Measurements from ENCODE around the gene FERMT2.
A peak's percentile ranks its signal among the peaks of the same experiment; 100 is the strongest.

The FERMT2 gene, protein sequence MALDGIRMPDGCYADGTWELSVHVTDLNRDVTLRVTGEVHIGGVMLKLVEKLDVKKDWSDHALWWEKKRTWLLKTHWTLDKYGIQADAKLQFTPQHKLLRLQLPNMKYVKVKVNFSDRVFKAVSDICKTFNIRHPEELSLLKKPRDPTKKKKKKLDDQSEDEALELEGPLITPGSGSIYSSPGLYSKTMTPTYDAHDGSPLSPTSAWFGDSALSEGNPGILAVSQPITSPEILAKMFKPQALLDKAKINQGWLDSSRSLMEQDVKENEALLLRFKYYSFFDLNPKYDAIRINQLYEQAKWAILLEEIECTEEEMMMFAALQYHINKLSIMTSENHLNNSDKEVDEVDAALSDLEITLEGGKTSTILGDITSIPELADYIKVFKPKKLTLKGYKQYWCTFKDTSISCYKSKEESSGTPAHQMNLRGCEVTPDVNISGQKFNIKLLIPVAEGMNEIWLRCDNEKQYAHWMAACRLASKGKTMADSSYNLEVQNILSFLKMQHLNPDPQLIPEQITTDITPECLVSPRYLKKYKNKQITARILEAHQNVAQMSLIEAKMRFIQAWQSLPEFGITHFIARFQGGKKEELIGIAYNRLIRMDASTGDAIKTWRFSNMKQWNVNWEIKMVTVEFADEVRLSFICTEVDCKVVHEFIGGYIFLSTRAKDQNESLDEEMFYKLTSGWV

DNA sequence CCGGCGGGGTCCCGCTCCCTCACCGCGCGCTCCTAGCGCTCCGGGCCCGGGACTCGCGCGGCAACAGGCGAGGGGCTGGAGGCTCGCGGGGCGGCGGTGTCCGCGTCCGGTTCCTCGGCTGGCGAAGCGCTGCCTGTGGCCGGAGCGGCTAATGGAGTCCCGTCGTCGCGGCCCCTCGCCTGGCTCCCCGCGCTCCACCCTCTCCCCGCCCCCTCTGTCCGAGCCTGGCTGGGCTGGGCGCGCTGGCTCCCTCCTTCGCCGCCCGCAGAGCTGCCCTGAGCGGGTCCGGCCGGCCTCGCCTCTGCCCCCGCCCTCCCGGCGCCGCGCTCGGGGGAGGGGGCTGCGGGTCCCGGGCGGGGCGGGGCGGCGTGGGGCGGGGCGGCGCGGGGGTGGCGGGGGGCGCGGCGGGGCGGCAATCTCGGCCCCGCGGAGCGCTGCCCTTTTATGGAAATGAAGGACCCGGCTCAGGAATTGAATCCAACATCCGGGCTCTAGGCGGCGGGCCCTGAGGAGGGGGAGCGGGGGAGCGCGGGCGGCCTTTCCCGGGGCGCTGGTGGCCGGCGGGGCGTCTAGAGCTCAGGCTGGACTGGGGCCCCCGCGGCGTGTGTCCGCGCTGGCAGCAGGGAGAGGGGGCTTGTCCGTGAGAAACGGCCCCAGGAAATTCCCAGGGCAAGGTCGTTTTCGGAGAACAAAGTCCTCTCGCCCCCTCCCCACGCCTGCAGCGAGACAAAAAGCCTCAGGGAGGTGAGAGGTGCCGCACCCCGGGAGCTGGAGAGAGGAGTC is at the start of gene FERMT2:
Gene FERMT2, minus strand, starts transcription at position 153 of the 783 bp plus-strand sequence. CDS start 482 bp downstream, outside the sequence.
- Histone ChIP-seq H3K36me3 (ENCODE audit: control insufficient read depth, insufficient read depth, low read length) (no peaks in the 10 kb centered on the region), H3K4me3 (ENCODE audit: low read length) (peak within 1 kb of the TSS; percentile 99), H3K27me3 (ENCODE audit: control insufficient read depth, insufficient read depth, low read length) (no peaks in the 10 kb centered on the region), H3K27ac (ENCODE audit: low read length) (no peak within 1 kb of the TSS), H3K9me3 (ENCODE audit: control insufficient read depth, insufficient read depth, low read length) (no peaks in the 10 kb centered on the region), H3K4me1 (ENCODE audit: control insufficient read depth, insufficient read depth, low read length) (peaks cover 2% of the 10 kb centered on the region; the same call in 1 of the 2 replicates)
- DNase-seq (ENCODE audit: low read depth, low spot score), result peak; percentile 50
- WGBS (ENCODE audit: insufficient coverage, insufficient read length), result no CpG with 5 or more reads among the region's 95 CpGs

DNA sequence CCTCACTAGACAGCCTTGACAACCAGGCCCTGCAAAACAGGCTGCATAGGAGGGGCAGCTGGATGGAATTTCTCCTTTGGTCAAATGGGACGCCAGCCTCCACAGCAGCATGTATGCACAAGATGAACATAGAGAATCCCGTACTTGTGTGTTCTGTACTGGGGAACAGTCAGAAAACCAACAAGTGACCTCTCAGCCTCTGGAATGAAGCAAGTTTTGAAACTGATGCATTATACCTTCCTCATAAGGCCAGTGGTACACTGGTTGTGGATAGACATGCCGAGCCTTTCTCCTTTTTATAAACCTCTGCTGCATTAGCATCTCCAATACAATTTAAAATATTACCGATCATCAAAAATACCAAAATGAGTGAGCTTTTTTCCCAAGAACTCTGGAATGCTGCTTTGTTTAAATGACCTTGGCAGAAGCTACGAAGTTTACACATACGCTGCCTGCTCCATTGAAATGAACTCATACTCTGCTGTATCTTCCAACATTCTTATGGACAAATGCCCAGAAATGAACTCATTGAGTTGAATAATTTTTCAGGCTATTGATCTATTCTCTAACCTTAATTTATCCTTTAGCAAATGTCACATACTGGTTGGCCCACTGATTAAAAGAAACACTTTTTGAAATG is 47.6 kb upstream of the FERMT2 start:
- H3K4me1 ChIP-seq (ENCODE audit: control insufficient read depth, insufficient read depth, low read length), result no peaks in the 10 kb centered on the region
- DNase-seq (ENCODE audit: low read depth, low spot score), result no peak
- 100% methylated on average over 1 of the region's 6 CpGs for WGBS (ENCODE audit: insufficient coverage, insufficient read length)
- H3K4me3 ChIP-seq (ENCODE audit: low read length), result no peak overlapping the region
- no peaks in the 10 kb centered on the region for H3K36me3 ChIP-seq (ENCODE audit: control insufficient read depth, insufficient read depth, low read length)
- no peaks in the 10 kb centered on the region for H3K27me3 ChIP-seq (ENCODE audit: control insufficient read depth, insufficient read depth, low read length)
- H3K9me3 ChIP-seq (ENCODE audit: control insufficient read depth, insufficient read depth, low read length), result no peaks in the 10 kb centered on the region
- H3K27ac ChIP-seq (ENCODE audit: low read length), result no peak overlapping the region

DNA sequence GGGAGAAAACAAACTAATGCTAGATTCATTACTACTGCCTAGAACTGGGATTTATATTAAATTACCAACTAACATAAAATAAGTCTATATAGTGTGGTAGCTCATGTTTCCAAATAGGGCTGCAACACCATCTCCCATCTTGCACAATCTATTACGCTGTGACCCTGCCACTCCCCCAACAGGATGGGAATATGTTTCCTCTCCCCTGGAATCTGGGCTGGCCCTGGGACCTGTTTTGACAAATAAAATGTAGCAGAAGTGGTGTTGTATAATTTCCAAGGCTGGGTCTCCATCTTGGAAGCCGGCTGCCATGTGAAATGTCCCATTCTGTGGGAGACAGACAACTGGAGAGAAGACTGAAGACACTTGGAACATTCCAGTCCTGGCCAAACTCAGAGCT is 45.6 kb upstream of the FERMT2 start:
- no peak for DNase-seq (ENCODE audit: low read depth, low spot score)
- WGBS (ENCODE audit: insufficient coverage, insufficient read length), result no CpG with 5 or more reads among the region's 2 CpGs
- Histone ChIP-seq H3K4me3 (ENCODE audit: low read length) (no peak overlapping the region), H3K36me3 (ENCODE audit: control insufficient read depth, insufficient read depth, low read length) (no peaks in the 10 kb centered on the region), H3K4me1 (ENCODE audit: control insufficient read depth, insufficient read depth, low read length) (no peaks in the 10 kb centered on the region), H3K9me3 (ENCODE audit: control insufficient read depth, insufficient read depth, low read length) (no peaks in the 10 kb centered on the region), H3K27me3 (ENCODE audit: control insufficient read depth, insufficient read depth, low read length) (no peaks in the 10 kb centered on the region), H3K27ac (ENCODE audit: low read length) (no peak overlapping the region)

DNA sequence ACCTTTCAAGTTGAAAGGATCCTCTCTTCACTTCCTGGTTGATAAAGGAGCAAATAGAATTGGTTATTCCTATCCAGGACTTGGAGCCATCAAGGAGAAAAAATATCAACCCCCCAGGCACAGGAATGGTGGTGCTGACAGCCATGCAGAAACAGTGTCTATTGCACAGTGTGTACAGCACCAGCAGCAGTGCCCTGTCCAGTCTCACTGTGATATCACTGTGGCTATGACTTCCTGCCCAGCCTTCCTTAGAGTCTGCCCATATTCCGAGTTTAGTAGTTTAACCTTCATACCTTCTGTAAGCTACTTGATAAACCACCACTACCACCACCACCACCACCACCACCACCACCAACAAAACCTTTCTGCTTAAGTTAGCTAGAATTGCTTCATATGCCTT is 45.1 kb upstream of the FERMT2 start:
- no CpG with 5 or more reads among the region's 1 CpG for WGBS (ENCODE audit: insufficient coverage, insufficient read length)
- DNase-seq (ENCODE audit: low read depth, low spot score), result no peak

DNA sequence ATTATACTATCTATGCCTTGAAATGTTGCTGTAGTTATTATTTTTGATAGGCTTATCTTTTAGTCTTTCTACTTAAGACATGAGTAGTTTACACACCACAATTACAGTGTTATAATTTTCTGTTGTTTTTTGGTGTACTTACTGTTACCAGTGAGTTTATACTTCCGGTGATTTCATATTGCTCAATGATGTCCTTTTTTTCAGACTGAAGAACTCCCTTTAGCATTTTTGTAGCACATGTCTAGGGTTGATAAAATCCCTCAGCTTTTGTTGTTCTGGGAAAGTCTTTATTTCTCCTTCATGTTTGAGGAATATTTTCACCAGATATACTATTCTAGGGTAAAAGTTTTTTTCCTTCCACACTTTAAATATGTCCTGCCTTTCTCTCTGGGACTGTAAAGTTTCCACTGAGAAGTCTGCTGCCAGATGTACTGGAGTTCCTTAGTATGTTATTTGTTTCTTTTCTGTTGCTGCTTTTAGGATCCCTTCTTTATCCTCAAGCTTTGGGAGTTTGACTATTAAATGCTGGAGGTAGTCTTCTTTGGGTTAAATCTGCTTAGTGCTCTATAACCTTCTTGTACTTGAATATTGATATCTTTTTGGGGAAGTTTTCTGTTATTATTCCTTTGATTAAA is 41.5 kb upstream of the FERMT2 start:
- H3K36me3 ChIP-seq (ENCODE audit: control insufficient read depth, insufficient read depth, low read length), result no peaks in the 10 kb centered on the region
- H3K27me3 ChIP-seq (ENCODE audit: control insufficient read depth, insufficient read depth, low read length), result no peaks in the 10 kb centered on the region
- no peaks in the 10 kb centered on the region for H3K9me3 ChIP-seq (ENCODE audit: control insufficient read depth, insufficient read depth, low read length)
- no peak overlapping the region for H3K27ac ChIP-seq (ENCODE audit: low read length)
- no peaks in the 10 kb centered on the region for H3K4me1 ChIP-seq (ENCODE audit: control insufficient read depth, insufficient read depth, low read length)
- no CpG with 5 or more reads among the region's 1 CpG for WGBS (ENCODE audit: insufficient coverage, insufficient read length)
- H3K4me3 ChIP-seq (ENCODE audit: low read length), result no peak overlapping the region
- DNase-seq (ENCODE audit: low read depth, low spot score), result no peak

More for the DNA sequence above, 45.1 kb upstream of the FERMT2 start:
- Histone ChIP-seq H3K9me3 (ENCODE audit: control insufficient read depth, insufficient read depth, low read length) (no peaks in the 10 kb centered on the region), H3K27me3 (ENCODE audit: control insufficient read depth, insufficient read depth, low read length) (no peaks in the 10 kb centered on the region), H3K36me3 (ENCODE audit: control insufficient read depth, insufficient read depth, low read length) (no peaks in the 10 kb centered on the region), H3K4me1 (ENCODE audit: control insufficient read depth, insufficient read depth, low read length) (no peaks in the 10 kb centered on the region), H3K4me3 (ENCODE audit: low read length) (no peak overlapping the region), H3K27ac (ENCODE audit: low read length) (no peak overlapping the region)

DNA sequence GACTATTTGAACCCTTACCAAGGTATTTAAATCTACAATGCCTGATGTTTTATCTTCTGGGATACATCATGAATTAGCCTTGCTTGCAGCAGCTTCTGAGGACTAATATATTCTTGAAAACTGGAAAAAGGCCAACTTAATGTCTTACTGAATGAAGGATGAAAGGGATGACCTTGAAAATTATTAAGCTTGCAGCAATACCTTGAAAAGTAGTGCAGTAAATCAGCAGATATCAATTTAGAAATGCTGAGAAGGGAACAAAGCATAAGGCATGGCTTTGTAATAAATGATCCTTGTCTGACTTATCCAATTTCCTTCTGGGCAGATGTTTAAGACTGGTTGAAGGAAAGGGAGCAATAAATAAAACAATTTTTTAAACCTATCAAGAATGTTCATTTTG is 37.3 kb upstream of the FERMT2 start:
- no peak for DNase-seq (ENCODE audit: low read depth, low spot score)
- no peaks in the 10 kb centered on the region for H3K36me3 ChIP-seq (ENCODE audit: control insufficient read depth, insufficient read depth, low read length)

DNA sequence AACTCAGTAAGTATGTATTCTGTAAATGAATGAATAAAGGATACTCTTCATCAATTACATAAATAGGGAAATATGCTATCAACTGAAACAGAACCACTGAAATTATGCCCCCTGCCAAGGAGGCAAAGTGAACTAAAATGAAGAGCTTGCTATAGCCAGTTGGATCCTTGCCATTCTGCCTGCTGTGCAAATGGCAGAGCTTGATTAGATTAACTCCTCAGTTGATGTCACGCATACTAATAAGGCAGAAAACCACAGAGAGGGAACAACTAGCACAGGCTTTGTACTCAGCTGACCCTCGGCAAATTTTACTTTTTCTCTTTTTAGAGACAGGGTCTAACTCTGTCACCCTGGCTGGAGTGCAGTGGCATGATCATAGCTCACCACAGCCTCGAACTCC is 36.7 kb upstream of the FERMT2 start:
- Histone ChIP-seq H3K4me1 (ENCODE audit: control insufficient read depth, insufficient read depth, low read length) (no peaks in the 10 kb centered on the region), H3K36me3 (ENCODE audit: control insufficient read depth, insufficient read depth, low read length) (no peaks in the 10 kb centered on the region), H3K27ac (ENCODE audit: low read length) (no peak overlapping the region), H3K9me3 (ENCODE audit: control insufficient read depth, insufficient read depth, low read length) (no peaks in the 10 kb centered on the region), H3K27me3 (ENCODE audit: control insufficient read depth, insufficient read depth, low read length) (no peaks in the 10 kb centered on the region), H3K4me3 (ENCODE audit: low read length) (no peak overlapping the region)
- no CpG with 5 or more reads among the region's 3 CpGs for WGBS (ENCODE audit: insufficient coverage, insufficient read length)
- DNase-seq (ENCODE audit: low read depth, low spot score), result no peak

More for the DNA sequence above, 37.3 kb upstream of the FERMT2 start:
- no peak overlapping the region for H3K4me3 ChIP-seq (ENCODE audit: low read length)
- no peaks in the 10 kb centered on the region for H3K4me1 ChIP-seq (ENCODE audit: control insufficient read depth, insufficient read depth, low read length)
- no peak overlapping the region for H3K27ac ChIP-seq (ENCODE audit: low read length)
- H3K27me3 ChIP-seq (ENCODE audit: control insufficient read depth, insufficient read depth, low read length), result no peaks in the 10 kb centered on the region
- no peaks in the 10 kb centered on the region for H3K9me3 ChIP-seq (ENCODE audit: control insufficient read depth, insufficient read depth, low read length)

DNA sequence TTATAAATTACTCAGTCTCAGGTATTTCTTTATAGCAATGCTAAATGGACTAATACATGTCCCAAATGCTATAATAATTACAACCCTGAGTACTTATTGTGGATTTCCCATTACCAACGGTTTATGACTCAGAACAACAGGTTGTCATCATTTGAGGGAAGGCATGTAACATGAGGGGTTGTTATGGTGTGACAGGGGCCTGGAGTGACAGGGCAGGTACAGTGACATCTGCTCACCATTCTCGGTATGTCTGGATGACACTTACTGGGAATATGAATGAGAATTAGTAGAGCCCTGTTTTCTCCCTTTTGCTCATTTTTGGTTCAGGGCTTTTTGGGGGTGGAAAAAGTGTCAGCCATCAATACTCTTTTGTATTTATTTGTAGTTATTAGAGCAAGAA is 36.2 kb upstream of the FERMT2 start:
- WGBS (ENCODE audit: insufficient coverage, insufficient read length), result no CpG with 5 or more reads among the region's 2 CpGs
- H3K4me1 ChIP-seq (ENCODE audit: control insufficient read depth, insufficient read depth, low read length), result no peaks in the 10 kb centered on the region
- no peak overlapping the region for H3K4me3 ChIP-seq (ENCODE audit: low read length)
- DNase-seq (ENCODE audit: low read depth, low spot score), result no peak
- H3K27ac ChIP-seq (ENCODE audit: low read length), result no peak overlapping the region
- no peaks in the 10 kb centered on the region for H3K27me3 ChIP-seq (ENCODE audit: control insufficient read depth, insufficient read depth, low read length)
- no peaks in the 10 kb centered on the region for H3K9me3 ChIP-seq (ENCODE audit: control insufficient read depth, insufficient read depth, low read length)
- no peaks in the 10 kb centered on the region for H3K36me3 ChIP-seq (ENCODE audit: control insufficient read depth, insufficient read depth, low read length)

DNA sequence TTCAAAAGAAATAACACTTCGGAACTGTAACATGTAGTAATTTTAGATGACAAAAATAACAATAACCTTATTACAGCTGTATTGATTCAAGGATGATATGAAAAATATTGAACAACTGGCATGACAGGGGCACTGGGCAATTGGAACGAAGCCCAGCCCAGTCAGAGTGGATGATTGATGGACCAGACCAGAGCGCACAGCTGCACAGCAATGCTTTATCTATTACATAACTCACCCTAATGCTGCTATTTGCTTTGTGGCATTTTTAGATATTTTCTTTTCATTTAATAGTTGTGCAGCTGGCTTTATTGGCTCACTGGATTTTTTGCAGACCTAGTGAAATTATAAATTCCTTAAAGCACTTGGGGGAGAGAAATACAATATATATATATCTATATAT is 26.9 kb upstream of the FERMT2 start:
- Histone ChIP-seq H3K4me3 (ENCODE audit: low read length) (no peak overlapping the region), H3K4me1 (ENCODE audit: control insufficient read depth, insufficient read depth, low read length) (no peaks in the 10 kb centered on the region), H3K27ac (ENCODE audit: low read length) (no peak overlapping the region), H3K9me3 (ENCODE audit: control insufficient read depth, insufficient read depth, low read length) (no peaks in the 10 kb centered on the region), H3K27me3 (ENCODE audit: control insufficient read depth, insufficient read depth, low read length) (no peaks in the 10 kb centered on the region), H3K36me3 (ENCODE audit: control insufficient read depth, insufficient read depth, low read length) (no peaks in the 10 kb centered on the region)
- WGBS (ENCODE audit: insufficient coverage, insufficient read length), result no CpG with 5 or more reads among the region's 3 CpGs
- no peak for DNase-seq (ENCODE audit: low read depth, low spot score)

DNA sequence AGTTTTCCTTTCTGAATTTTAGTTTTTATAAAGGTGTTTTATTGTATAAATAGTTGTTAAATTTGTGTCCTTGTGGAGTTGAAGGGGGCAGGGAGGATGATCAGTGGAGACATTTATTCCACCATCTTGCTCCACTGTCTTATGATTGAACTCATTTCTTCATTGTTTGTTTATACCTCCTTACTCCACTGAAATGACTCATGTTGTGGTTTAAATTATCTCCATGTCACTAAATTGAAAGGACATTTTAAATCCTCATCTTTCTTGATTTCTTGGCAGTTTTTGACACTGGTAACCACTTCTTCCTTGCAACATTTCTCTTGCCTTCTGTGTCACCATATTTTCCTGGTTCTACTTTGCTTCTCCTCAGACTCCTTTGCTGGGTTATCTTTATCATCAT is 23.6 kb upstream of the FERMT2 start:
- H3K27me3 ChIP-seq (ENCODE audit: control insufficient read depth, insufficient read depth, low read length), result no peaks in the 10 kb centered on the region
- no peak overlapping the region for H3K4me3 ChIP-seq (ENCODE audit: low read length)
- DNase-seq (ENCODE audit: low read depth, low spot score), result no peak
- no peak overlapping the region for H3K27ac ChIP-seq (ENCODE audit: low read length)
- H3K4me1 ChIP-seq (ENCODE audit: control insufficient read depth, insufficient read depth, low read length), result no peaks in the 10 kb centered on the region
- no peaks in the 10 kb centered on the region for H3K36me3 ChIP-seq (ENCODE audit: control insufficient read depth, insufficient read depth, low read length)
- no peaks in the 10 kb centered on the region for H3K9me3 ChIP-seq (ENCODE audit: control insufficient read depth, insufficient read depth, low read length)
